RKO (cell line): ENCODE measurements around the gene GSTK1.
A peak's percentile ranks its signal among the peaks of the same experiment; 100 is the strongest.
"Not testable (repeated sequence)": the region's sequence is repeated elsewhere in the genome, so short reads cannot be mapped to it uniquely, and the experiment has no call there.

Experiments used
- DNase-seq: peaks from one replicate; pipeline ENCODE4 v3.0.0-alpha.2; 2016; ENCODE audit warnings: low spot score

Gene GSTK1

DNA sequence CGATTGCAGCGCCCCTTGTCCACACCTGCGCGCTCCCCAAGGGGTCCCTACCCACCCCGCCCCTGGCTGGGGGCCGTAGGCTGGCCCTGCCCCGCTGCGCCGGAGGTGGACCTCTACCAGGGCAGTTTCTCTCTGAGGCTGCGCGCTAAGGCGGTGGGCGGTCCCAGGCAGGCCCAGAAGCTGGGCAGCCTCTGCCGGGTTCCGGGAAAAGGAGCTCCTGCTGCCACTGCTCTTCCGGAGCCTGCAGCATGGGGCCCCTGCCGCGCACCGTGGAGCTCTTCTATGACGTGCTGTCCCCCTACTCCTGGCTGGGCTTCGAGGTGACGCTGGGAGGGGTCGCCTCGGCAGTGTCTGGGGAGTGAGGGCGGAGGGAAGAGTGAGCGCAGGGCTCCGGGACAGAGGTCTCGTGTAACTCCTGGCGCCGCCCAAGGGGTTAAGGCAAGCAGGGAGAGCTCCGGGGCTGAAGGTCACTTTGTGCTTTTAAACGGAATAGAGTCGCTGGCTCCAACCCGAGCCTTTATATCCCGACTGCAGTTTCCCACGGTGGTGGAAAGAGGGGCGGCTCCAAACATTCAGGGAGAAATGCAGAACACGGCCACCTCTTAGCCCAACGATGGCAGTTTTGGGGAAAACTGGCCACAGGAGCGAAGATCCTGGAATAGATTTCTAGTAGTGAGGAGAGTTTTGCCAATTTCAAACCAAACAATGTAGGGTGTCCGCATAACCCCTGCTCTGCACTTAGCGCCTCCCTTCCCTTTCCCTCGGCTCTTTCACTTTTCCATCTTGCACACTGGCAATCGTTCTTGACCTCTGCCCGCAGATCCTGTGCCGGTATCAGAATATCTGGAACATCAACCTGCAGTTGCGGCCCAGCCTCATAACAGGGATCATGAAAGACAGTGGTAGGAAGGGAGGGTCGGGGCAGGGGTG is at the start of gene GSTK1:
Gene GSTK1, plus strand, starts transcription at position 176 of the 930 bp plus-strand sequence. Its CDS starts 73 bp downstream, at position 249.
- peak; percentile 89 for DNase-seq

GRCh38 chr7:143213478-143213877 is 49.8 kb upstream of the GSTK1 start:
- DNase-seq, result not testable (repeated sequence)

DNA sequence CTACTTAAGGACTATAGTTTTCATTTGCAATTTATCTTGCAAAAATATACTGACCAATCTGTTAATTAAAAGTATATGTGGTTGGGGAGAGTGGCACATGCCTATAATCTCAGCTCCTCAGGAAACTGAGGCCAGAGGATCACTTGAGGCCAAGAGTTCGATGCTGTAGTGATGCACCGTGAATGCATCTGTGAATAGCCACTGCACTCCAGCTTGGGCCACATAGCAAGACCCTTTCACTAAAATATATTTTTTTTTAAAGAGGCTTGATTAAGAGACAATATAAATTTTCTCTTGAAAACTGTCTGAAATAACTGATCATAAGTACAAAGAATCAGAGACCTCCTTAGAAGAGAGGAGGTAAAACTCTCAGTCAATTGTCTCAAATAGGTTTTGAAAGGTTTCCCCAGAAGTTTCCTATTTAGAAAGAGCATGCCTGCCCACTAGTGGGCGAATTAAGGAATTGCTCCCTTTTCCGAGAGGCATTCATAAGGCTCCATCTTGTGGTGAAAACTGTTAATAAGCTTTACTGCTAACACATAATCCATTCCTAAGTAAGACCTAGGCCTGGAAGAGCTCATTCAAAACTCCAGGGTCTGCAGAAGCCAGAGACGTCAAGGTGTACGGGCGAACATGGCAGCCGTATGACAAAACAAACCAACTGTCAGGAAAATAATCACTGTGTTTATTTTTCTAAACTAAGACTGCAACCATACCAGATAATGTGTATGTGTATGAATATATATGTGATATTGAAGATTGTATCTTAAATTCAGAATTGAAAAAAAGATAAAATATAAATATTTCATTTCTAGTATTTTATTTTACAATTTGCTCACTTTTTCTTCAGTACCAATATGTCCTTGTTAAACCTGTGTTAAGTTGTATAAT is 48.2 kb upstream of the GSTK1 start:
- DNase-seq, result peak; percentile 92

DNA sequence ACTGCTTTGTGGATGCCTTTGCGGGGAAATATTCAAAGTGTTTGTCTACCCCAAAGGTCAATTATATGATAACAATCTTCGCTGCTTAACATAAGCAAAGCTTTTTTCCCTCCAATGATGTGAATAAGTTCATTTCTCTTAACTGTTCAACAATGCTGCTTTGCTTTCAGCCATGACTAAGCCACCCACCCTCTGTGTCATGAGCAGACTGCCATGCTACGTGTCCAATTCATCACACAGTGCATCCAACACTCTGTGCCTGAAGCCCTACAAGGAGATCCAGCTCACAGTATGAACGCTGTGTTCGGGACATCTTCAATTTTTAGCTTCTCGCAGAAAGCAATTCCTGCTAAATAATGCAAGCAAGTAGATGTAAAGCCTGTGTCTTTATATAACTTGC is 47.1 kb upstream of the GSTK1 start:
- peak; percentile 52 for DNase-seq

DNA sequence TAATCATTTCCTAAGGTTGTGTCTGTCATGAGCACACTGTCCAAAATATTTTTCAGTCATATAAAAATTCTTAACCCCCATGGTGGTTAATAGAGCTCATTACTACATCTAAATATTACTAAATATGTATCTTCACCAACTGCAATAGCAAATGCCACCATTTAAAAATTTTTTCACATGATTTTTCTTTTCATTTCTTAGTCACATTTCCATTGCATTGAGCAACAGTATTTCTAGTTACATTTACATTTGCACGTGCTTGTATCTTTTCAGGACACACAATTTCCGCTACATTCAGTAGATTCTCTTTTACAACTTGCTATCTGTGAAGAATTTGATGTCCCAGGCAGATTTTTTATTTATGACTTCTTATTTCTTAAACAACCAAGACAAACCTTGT is 46.6 kb upstream of the GSTK1 start:
- DNase-seq, result no peak

- DNase-seq, result no peak
These were observed 45.4 kb upstream of the GSTK1 start for GRCh38 chr7:143217806-143218205.

GRCh38 chr7:143221286-143221685 is 42.0 kb upstream of the GSTK1 start:
- no peak for DNase-seq

DNA sequence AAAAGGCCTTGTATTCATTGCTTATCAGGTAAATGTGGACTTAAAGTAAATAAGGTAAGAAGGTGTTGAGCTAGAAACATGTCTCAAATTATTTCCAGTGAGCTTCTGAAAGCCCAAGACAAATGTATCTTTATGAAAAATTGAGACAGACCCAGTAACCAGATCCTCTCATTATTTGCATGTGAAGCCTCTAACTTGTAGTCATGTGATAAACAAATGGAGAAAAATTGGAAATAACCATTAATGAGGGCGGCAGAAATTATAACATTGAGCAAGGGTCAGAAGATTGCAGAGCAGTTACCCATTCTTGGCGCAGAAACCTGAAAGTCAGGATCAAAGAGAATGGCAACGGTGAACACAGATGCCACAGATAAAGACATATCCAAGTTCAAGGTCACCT is 41.5 kb upstream of the GSTK1 start, which contains the start of gene TAS2R40:
Gene TAS2R40, plus strand, starts transcription at position 301 of the 400 bp plus-strand sequence. Its CDS starts 42 bp downstream, at position 343.
- no peak for DNase-seq

- DNase-seq, result no peak
These were observed 40.5 kb upstream of the GSTK1 start for GRCh38 chr7:143222782-143223181.

GRCh38 chr7:143223784-143224183 is 39.5 kb upstream of the GSTK1 start:
- no peak for DNase-seq

- DNase-seq, result no peak
These were observed 38.2 kb upstream of the GSTK1 start for GRCh38 chr7:143225047-143225446.

GRCh38 chr7:143227806-143228205 is 35.4 kb upstream of the GSTK1 start:
- no peak for DNase-seq

GRCh38 chr7:143229054-143229790 is 34.0 kb upstream of the GSTK1 start:
- no peak for DNase-seq

- no peak for DNase-seq
These were observed 32.4 kb upstream of the GSTK1 start for GRCh38 chr7:143230602-143231457.

DNA sequence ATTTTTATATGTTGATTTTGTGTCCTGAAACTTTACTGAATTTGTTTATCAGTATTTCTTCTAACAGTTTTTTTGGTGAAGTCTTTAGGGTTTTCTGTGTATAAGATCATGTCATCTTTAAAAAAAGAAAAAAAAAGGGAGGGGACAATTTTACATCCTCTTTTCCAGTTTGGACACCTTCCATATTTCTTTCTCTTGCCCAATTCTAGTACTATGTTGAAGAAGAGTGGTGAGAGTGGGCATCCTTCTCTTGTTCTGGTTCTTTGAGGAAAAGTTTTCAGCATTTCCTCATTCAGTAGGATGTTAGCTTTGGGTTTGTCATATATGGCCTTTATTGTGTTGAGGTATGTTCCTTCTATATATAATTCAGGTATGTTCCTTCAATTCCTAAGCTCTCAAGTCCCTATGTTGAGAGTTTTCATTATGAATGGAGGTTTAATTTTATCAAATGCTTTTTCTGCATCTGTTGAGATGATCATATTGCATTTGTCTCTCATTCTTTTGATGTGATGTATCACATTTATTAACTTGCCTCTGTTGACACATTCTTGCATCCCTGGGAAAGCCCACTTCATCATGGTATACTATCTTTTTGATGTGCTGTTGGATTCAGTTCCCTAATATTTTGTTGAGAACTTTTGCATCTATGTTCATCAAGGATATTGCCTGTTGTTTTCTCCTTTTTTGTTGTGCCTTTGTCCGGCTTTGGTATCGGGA is 29.3 kb upstream of the GSTK1 start:
- DNase-seq, result no peak

DNA sequence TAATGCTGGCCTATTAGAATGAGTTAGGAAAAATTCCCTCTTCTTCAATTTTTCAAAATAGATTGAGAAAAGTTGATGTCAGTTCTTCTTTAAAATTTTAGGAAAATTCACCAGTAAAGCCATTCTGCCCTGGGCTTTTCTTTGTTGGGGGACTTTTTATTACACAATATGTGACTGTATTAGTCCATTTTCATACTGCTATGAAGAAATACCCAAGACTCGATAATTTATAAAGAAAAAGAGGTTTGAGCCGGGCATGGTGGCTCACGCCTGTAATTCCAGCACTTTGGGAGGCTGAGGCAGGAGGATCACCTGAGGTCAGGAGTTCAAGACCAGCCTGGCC is 28.7 kb upstream of the GSTK1 start:
- DNase-seq, result no peak

DNA sequence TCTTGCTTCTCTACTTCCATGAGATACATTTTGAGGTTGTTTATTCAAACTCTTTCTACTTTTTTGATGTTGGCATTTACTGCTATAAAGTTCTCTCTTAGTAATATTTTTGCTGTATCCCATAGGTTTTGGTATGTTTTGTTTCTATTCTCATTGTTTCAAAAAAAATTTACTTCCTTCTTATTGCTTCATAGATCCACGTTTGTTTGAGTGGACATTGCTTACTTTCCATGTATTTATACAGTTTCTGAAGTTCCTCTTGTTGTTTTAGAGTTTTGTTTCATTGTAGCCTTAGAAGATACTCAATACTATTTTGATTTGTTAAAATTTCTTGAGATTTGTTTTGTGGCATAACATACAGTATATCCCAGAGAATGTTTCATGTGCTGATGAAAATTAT is 27.7 kb upstream of the GSTK1 start:
- DNase-seq, result no peak

DNA sequence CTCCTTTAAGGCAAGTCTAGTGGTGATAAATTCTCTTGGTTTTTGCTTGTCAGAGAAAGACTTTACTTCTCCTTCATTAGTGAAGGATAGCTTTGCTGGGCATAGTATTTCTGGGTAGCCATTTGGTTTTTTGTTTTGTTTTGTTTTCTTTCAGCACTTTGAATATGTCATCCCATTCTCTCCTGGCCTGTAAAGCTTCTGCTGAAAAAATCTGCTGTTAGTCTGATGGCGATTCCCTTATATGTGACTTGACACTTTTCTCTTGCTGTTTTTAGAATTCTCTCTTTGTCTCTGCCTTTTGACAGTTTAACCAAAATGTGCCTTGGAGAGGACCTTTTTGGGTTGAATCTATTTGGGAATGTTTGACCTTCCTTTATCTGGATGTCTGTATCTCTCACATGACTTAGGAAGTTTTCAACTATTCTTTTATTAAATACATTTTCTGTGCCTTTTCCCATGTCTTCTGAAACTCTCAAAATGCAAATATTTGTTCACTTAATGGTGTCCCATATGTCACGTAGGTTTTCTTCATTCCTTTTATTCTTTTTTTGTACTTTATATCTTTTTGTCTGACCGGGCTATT is 26.7 kb upstream of the GSTK1 start:
- no peak for DNase-seq

- no peak for DNase-seq
These were observed 25.9 kb upstream of the GSTK1 start for GRCh38 chr7:143237366-143237765.
